ENCODE results near the gene SAMD8.

- TF ChIP-seq, protein P1, sequence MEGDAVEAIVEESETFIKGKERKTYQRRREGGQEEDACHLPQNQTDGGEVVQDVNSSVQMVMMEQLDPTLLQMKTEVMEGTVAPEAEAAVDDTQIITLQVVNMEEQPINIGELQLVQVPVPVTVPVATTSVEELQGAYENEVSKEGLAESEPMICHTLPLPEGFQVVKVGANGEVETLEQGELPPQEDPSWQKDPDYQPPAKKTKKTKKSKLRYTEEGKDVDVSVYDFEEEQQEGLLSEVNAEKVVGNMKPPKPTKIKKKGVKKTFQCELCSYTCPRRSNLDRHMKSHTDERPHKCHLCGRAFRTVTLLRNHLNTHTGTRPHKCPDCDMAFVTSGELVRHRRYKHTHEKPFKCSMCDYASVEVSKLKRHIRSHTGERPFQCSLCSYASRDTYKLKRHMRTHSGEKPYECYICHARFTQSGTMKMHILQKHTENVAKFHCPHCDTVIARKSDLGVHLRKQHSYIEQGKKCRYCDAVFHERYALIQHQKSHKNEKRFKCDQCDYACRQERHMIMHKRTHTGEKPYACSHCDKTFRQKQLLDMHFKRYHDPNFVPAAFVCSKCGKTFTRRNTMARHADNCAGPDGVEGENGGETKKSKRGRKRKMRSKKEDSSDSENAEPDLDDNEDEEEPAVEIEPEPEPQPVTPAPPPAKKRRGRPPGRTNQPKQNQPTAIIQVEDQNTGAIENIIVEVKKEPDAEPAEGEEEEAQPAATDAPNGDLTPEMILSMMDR (IDR thresholded peaks at IDR 0.05), result no peak
- no peak for TF ChIP-seq POLR2A (IDR thresholded peaks at IDR 0.05)
These were observed 38.0 kb upstream of the SAMD8 start for GRCh38 chr10:75073442-75073841.

Measured in thyroid gland (tissue), 4 donors.